SK-N-SH (cell line): ENCODE measurements around the gene GABRR1. TPM values are rescaled to one million over a fixed set of nuclear protein-coding genes. Genes with fewer than 3 reads are reported as not detected.

Experiments
- CTCF ChIA-PET: fragments of 300-600, 350-600 bp; formaldehyde crosslinking; extraction: SDS; loops from one replicate; lab custom pipeline; 2021; lab: Yijun Ruan, JAX
- POLR2A ChIA-PET: fragments of 350-600 bp; sonication (Branson Sonifier 250); formaldehyde crosslinking; extraction: SDS; loops from one replicate; lab custom pipeline; 2020; ENCODE audit warnings: antibody characterized with exemption, inconsistent platforms; lab: Yijun Ruan, JAX
- DNase-seq: peaks from one replicate; pipeline ENCODE4 v3.0.0; 2012
- H2AFZ ChIP-seq: fragments of 200-600 bp; sonication (generic); 2 replicates; pipeline ENCODE4 v1.8.1; 2016; ENCODE audit warnings: antibody characterized with exemption, mild to moderate bottlenecking, low read depth
- H3F3A ChIP-seq: fragments of 200-600 bp; sonication (generic); replicated peaks from 2 replicates; pipeline ENCODE3; 2016; ENCODE audit warnings: antibody characterized with exemption, mild to moderate bottlenecking; ENCODE audit not compliant: insufficient read depth
- H3K27ac ChIP-seq, 2 experiments: fragments of 200-500 bp in 1 of 2; fragments of 200-600 bp in 1 of 2; sonication (Bioruptor generic) in 1 of 2; sonication (generic), shearing (Covaris generic) in 1 of 2; 2 replicates each; pipeline versions ENCODE4 v1.5.1 to v1.6.1; 2014 to 2016; ENCODE audit warnings: low read depth in 2 of 2, inconsistent platforms in 1 of 2, low read length in 1 of 2, mild to moderate bottlenecking in 1 of 2, mixed read lengths in 1 of 2
- H3K27me3 ChIP-seq: fragments of 200-600 bp; sonication (generic), shearing (Covaris generic); 2 replicates; pipeline ENCODE4 v1.6.1; 2016; ENCODE audit warnings: mixed run types; ENCODE audit not compliant: insufficient read depth
- H3K36me3 ChIP-seq, 2 experiments: fragments of 200-500 bp in 1 of 2; fragments of 200-600 bp in 1 of 2; sonication (Bioruptor generic) in 1 of 2; sonication (generic) in 1 of 2; replicated peaks in 1 of 2; 2 replicates each; pipeline versions ENCODE3 to v1.5.1; 2014 to 2016; ENCODE audit warnings: low read length in 1 of 2, mild to moderate bottlenecking in 1 of 2; ENCODE audit not compliant: insufficient read depth in 2 of 2, control insufficient read depth in 1 of 2
- H3K4me1 ChIP-seq, 2 experiments: fragments of 200-500 bp in 1 of 2; fragments of 200-600 bp in 1 of 2; sonication (Bioruptor generic) in 1 of 2; sonication (generic), shearing (Covaris generic) in 1 of 2; 2 replicates each; pipeline versions ENCODE4 v1.5.1 to v1.6.1; 2014 to 2016; ENCODE audit warnings: low read depth in 1 of 2, low read length in 1 of 2, mixed run types in 1 of 2; ENCODE audit not compliant: insufficient read depth in 2 of 2, control insufficient read depth in 1 of 2
- H3K4me2 ChIP-seq: fragments of 200-600 bp; sonication (generic), shearing (Covaris generic); 2 replicates; pipeline ENCODE4 v1.6.1; 2017; ENCODE audit warnings: mixed run types
- H3K4me3 ChIP-seq, 2 experiments: fragments of 200-500 bp in 1 of 2; fragments of 200-600 bp in 1 of 2; sonication (Bioruptor generic) in 1 of 2; sonication (generic), shearing (Covaris generic) in 1 of 2; 2 replicates each; pipeline versions ENCODE4 v1.5.1 to v1.8.1; 2014 to 2016; ENCODE audit warnings: low read depth in 2 of 2, inconsistent platforms in 1 of 2, low read length in 1 of 2, mild to moderate bottlenecking in 1 of 2, mixed read lengths in 1 of 2, moderate library complexity in 1 of 2
- H3K79me2 ChIP-seq: fragments of 200-600 bp; sonication (generic); 2 replicates; pipeline ENCODE4 v1.8.1; 2017; ENCODE audit warnings: mild to moderate bottlenecking; ENCODE audit not compliant: insufficient read depth
- H3K9ac ChIP-seq: fragments of 200-600 bp; sonication (generic); 2 replicates; pipeline ENCODE4 v1.6.1; 2017; ENCODE audit warnings: mixed run types
- H3K9me2 ChIP-seq: fragments of 200-600 bp; sonication (generic); 2 replicates; pipeline ENCODE4 v1.6.1; 2017; ENCODE audit warnings: mixed run types
- H3K9me3 ChIP-seq: fragments of 200-600 bp; sonication (generic); 2 replicates; pipeline ENCODE4 v1.6.1; 2017; ENCODE audit warnings: mixed run types, mild to moderate bottlenecking, moderate library complexity
- H4K20me1 ChIP-seq: fragments of 200-600 bp; sonication (generic); 2 replicates; pipeline ENCODE4 v1.6.1; 2017; ENCODE audit warnings: mild to moderate bottlenecking, mixed run types; ENCODE audit not compliant: insufficient read depth
- EP300 ChIP-seq, 2 experiments: IDR thresholded peaks; 2 replicates each; pipeline versions ENCODE4 v1.4.0 to v1.6.1; 2012; ENCODE audit warnings: borderline replicate concordance in 1 of 2, low read depth in 1 of 2, low read length in 1 of 2
- FOSL2 ChIP-seq: IDR thresholded peaks from 2 replicates; pipeline ENCODE4 v1.4.0; 2012; ENCODE audit warnings: low read depth, mild to moderate bottlenecking, moderate library complexity, borderline replicate concordance
- FOXM1 ChIP-seq: IDR thresholded peaks from 2 replicates; pipeline ENCODE4 v1.4.0; 2012; ENCODE audit warnings: low read depth, mild to moderate bottlenecking
- GABPA ChIP-seq: IDR thresholded peaks from 2 replicates; pipeline ENCODE4 v1.4.0; 2012; ENCODE audit warnings: low read depth, mild to moderate bottlenecking
- MEF2A ChIP-seq: IDR thresholded peaks from 2 replicates; pipeline ENCODE4 v1.4.0; 2012; ENCODE audit warnings: low read depth, borderline replicate concordance
- MXI1 ChIP-seq: IDR thresholded peaks from 2 replicates; pipeline ENCODE4 v1.6.1; 2012; ENCODE audit warnings: mild to moderate bottlenecking, low read depth, low read length, improper control_type of control experiment
- NFIC ChIP-seq: IDR thresholded peaks from 2 replicates; pipeline ENCODE4 v1.4.0; 2012; ENCODE audit warnings: borderline replicate concordance
- REST ChIP-seq: IDR thresholded peaks from 2 replicates; pipeline ENCODE4 v1.6.1; 2012; ENCODE audit warnings: mild to moderate bottlenecking, low read depth, low read length, moderate library complexity
- SMC3 ChIP-seq: IDR thresholded peaks from 2 replicates; pipeline ENCODE4 v1.6.1; 2012; ENCODE audit warnings: low read depth, low read length, improper control_type of control experiment
- USF1 ChIP-seq: IDR thresholded peaks from 2 replicates; pipeline ENCODE4 v1.4.0; 2012; ENCODE audit warnings: low read depth, borderline replicate concordance
- USF2 ChIP-seq: fragments of 150-350 bp; IDR thresholded peaks from 2 replicates; pipeline ENCODE4 v1.6.1; 2017; ENCODE audit warnings: antibody characterized with exemption, low read length, low read depth, borderline replicate concordance
- WGBS: methylation state at CpG from one replicate; pipeline ENCODE4 v1.1.6; 2017; ENCODE audit warnings: low lambda C conversion rate; 5-methylcytosine and 5-hydroxymethylcytosine counted together
- polyA plus RNA-seq, 3 experiments: library from polyadenylated mRNA; depleted of rRNA; stranded (reverse); fragments of >200 nt; gene quantifications; 2 replicates each; pipeline ENCODE4 v1.2.3, GENCODE V29; 2012

The GABRR1 gene
- polyA plus RNA-seq, 1 of the 3 experiments (the other 2 are of a cell fraction) = not detected

- Histone ChIP-seq H3K36me3 (no peaks in the 10 kb centered on the region), H3K27ac (no peak overlapping the region), H3F3A (no peaks in the 10 kb centered on the region), H4K20me1 (no peaks in the 10 kb centered on the region), H3K4me2 (no peak overlapping the region), H2AFZ (no peak overlapping the region), H3K9ac (no peak overlapping the region), H3K79me2 (no peaks in the 10 kb centered on the region), H3K27me3 (no peaks in the 10 kb centered on the region; the same call in 1 of the 2 replicates), H3K4me3 (no peak overlapping the region), H3K9me3 (no peaks in the 10 kb centered on the region), H3K9me2 (no peaks in the 10 kb centered on the region), H3K4me1 (no peaks in the 10 kb centered on the region; a peak in 1 of 4 replicates)
- TF ChIP-seq FOXM1 (no peak), MEF2A (no peak), REST (no peak), USF1 (no peak), USF2 (no peak), EP300 (IDR thresholded peaks at IDR 0.05; ENCODE audit: borderline replicate concordance in 1 of 2, low read depth in 1 of 2, low read length in 1 of 2) (no peak)
- ChIA-PET POLR2A (no interaction called here), CTCF (interaction anchor here (1.1 to 6.5 kb wide), 8 partner anchors 9 to 261 kb away, joined by 3 to 100 read pairs (median 6); no protein-coding TSS in a partner anchor)
- DNase-seq = no peak
- 47% methylated on average over 5 of the region's 5 CpGs for WGBS
These were observed 27.3 kb upstream of the GABRR1 start for GRCh38 chr6:89244241-89244985.

GRCh38 chr6:89243331-89243629 is 26.1 kb upstream of the GABRR1 start:
- Histone ChIP-seq H3K36me3 (no peaks in the 10 kb centered on the region), H3K9me2 (no peaks in the 10 kb centered on the region), H3K79me2 (no peaks in the 10 kb centered on the region), H3K9me3 (no peaks in the 10 kb centered on the region), H3K27me3 (no peaks in the 10 kb centered on the region), H4K20me1 (no peaks in the 10 kb centered on the region), H2AFZ (no peak overlapping the region), H3K4me3 (no peak overlapping the region), H3K4me2 (no peak overlapping the region), H3F3A (no peaks in the 10 kb centered on the region), H3K27ac (no peak overlapping the region), H3K9ac (no peak overlapping the region), H3K4me1 (no peaks in the 10 kb centered on the region; a peak in 1 of 4 replicates)
- POLR2A ChIA-PET = no interaction called here
- no peak for TF ChIP-seq FOSL2
- no peak for TF ChIP-seq EP300 (IDR thresholded peaks at IDR 0.05; ENCODE audit: borderline replicate concordance in 1 of 2, low read depth in 1 of 2, low read length in 1 of 2)
- no peak for TF ChIP-seq GABPA
- no peak for TF ChIP-seq SMC3
- TF ChIP-seq MXI1 = no peak
- TF ChIP-seq NFIC = no peak
- CTCF ChIA-PET = interaction anchor here (0.7 to 6.5 kb wide), 11 partner anchors 8 to 272 kb away, joined by 3 to 100 read pairs (median 4); no protein-coding TSS in a partner anchor
- WGBS = 58% methylated on average over 1 of the region's 1 CpG
- DNase-seq = no peak
